HG03108 (cell line): ENCODE results near the gene SDHD.

ENCODE experiments used
- ATAC-seq: cut with Tn5 transposase; IDR thresholded peaks from one replicate; pipeline ENCODE4 v1.9.1; 2021; ENCODE audit warnings: moderate library complexity; ENCODE audit not compliant: unreplicated experiment

SDHD gene

DNA sequence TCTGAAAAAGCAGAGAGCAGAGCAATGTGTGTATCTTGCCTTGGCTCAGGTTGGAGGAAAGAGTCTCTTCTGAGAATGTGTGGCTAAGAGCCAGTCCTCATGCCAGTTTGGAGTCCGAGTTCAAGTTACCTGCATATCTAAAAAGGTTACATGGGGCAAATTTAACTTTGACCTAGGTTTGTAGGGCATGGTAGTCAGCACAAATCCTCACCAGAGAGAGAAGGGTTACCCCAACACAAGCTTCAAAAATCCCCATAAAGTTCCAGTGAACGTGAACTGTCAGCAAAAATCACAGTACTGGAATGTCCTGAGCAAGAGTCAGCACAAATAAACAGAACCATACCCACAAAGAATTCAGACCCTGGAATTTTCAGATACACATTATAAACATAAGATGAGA is 13.8 kb downstream of the SDHD start:
- no peak for ATAC-seq

DNA sequence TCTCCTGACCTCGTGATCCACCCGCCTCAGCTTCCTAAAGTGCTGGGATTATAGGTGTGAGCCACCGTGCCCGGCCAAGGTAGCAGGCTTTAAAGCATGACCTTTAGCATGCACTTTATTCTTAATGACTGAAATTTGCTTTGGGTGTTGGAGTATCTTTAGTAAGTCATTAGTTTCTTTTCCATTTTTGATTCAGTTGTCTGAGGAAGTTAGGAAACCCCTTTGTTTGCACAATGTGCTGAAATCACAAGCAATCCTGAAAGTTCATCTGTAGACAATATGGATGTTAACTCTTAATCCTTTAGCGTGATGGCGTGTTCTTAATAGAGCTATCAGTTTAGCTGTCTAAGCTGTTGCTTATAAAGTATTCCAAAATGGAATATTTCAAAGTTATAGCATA is 16.8 kb downstream of the SDHD start:
- no peak for ATAC-seq

DNA sequence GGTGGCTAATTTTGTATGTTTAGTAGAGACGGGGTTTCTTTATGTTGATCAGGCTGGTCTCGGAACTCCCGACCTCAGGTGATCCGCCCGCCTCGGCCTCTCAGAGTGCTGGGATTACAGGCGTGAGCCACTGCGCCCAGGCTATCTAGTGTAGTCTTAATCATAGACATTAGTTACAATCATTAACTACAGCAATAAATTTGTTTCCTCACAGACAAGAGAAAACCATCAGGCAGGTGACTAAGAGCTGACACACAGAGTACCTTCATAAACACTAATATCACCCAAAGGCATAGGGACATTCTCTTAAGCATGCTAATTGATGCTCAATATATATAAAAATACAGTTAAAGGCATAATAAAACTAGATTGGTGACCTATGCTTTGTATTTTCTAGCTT is 19.4 kb downstream of the SDHD start:
- ATAC-seq, result no peak

DNA sequence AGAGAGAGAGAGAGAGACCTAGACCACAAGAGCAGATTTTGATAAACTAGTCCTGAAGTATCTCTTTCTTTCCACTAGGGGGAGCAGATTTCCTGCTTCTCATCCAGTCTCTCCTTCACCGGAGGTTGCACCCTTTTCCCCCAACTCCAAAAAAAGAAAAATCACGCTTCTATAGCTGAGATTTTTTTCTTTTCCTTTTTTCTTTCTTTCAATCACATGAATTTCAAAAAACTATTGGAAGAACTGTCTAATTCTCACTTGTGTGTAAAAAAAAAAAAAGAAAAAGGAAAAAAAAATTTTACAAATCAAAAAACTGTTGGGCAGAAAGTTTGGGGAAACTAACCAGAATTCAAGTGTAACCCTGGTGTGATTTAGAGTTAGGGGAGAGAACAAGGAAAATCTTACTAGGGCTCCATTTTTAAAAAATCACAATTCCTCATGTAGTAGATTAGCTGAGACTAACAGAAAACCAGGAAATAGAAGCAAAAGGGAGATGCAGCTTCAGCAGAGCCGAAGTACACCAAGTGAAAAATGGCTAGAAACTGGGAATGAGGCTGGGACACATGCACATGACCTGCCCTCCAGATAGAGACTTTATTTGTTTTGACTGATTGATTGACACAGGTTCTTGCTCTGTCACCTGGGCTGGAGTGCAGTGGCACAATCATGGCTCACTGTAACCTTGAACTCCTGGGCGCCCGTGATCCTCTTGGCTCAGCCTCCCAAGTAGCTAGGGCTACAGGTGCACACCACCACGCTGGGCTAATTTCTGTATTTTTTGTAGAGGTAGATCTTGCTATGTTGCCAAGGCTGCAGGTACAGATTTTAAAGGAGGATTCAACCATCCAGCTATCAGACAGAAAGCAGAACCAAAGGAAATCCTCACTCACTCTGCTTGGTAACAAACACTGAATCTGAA is 27.1 kb downstream of the SDHD start:
- ATAC-seq, result no peak

DNA sequence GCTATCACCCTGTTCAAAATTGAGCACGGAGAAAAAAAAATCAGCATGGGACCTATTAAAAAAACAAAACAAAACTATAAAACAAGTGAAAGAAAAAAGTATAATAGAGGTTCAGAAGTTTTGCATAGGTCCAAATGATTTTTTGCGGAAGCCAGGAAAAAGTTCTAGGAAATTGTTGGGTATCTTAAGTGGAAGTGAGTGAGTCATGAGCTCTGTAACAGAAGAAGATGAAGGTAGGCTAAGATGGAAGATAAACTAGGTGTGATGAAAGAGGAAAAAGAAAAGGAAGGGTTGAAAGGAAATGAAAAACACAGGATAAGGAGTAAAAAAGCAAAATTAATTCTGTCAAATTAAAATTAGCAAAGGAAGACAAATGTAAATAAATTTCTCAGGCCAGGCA is 27.8 kb downstream of the SDHD start:
- no peak for ATAC-seq

DNA sequence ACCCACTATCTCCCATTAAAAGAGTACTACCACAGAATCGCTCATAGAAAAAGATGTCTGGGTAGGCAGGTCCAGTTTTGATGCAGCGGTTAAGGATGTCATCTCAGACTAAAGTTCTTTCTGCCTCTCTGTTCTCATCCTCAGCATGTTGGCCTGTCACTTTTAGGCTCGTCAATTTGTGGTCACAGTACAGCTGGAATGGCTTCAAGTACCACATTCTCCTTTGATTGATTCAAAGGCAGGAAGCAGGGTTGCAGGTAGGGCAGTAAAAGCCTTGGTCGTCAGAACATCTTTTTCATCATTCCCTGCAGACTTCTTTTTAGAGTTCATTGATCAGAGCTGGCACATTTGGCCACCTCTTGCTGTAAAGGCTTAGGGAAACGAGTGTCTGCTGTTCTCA is 28.7 kb downstream of the SDHD start:
- ATAC-seq, result no peak

DNA sequence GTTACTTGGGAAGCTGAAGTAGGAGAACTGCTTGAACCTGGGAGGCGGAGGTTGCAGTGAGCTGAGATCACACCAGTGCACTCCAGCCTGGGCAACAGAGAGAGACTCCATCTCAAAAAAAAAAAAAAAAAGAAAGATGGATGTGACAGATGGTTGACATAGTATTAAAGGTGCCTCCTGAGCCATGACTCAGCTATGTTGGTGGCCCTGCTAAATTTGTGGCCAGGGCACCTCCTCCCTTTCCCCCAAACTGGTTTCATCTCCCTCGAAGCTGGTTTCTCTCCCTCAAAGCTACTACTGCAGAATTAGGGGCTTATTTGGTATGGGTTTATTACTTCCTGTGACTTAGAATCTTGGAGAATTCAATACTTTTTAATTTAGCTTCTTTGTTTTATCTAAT is 31.5 kb downstream of the SDHD start:
- ATAC-seq, result no peak

DNA sequence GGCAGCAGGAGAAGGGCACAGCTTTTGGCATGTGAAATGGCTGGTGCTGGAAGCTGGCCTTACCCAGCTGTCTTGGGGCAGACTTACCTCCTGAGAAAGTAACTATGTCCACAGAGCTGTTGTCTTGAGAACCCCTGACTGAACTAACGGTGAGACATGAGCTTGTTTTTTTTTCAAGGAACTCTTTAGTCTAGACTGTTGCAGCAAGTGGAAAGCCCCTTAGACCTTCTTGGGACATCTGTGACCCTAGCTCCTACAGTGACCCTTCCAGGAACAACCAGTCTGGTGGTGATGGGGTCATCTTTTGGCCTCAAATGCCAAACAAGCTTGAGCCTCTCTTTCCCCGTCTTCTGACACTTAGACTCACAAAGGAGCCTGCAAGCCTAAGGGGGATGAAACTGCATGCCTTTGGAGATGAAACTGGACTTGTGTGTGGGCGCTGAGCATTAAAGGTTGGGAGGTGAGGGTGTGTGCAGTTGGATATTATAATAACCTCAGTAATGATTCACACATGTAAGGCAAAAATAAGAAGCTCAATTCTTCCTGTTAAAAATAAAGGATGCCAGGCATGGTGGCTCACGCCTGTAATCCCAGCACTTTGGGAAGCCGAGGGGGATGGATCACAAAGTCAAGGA is 35.4 kb downstream of the SDHD start:
- ATAC-seq, result no peak

DNA sequence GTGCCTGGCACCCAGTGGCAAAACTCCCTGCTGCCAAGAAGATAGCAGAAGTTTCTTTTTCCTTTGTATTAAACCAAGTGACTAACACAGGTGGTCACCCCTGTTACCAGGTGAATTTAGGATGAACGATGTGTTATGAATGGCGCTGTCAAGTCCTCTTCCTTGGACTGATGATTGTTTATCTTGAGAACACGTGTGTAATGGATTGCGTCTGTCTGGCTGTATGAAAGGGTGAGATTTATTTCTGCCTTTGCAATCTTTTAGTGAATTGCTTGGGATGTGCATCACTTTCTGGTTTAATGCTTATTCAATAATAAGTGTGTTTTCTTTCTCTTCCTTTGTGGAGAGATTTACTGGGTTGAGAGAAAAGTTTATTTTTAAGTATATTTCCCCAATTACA is 36.5 kb downstream of the SDHD start:
- no peak for ATAC-seq

DNA sequence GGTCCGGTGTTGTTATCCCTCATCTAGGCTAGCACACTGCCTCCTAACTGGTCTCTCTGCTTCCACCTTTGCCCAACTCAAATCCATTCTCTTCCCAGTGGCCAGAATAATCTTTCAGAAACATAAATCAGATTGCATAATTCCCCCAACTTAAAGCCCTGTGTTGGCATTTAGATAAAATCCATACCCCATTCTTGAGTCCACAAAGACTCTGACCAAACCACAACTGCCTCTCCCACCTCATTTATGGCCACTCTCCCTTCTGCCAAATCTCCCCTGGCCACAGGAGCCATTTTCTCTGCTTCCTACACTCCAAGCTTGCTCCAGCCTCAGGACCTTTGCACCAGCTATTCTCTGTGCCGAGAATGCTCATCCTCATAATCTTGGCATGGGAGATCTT is 40.4 kb downstream of the SDHD start:
- no peak for ATAC-seq

DNA sequence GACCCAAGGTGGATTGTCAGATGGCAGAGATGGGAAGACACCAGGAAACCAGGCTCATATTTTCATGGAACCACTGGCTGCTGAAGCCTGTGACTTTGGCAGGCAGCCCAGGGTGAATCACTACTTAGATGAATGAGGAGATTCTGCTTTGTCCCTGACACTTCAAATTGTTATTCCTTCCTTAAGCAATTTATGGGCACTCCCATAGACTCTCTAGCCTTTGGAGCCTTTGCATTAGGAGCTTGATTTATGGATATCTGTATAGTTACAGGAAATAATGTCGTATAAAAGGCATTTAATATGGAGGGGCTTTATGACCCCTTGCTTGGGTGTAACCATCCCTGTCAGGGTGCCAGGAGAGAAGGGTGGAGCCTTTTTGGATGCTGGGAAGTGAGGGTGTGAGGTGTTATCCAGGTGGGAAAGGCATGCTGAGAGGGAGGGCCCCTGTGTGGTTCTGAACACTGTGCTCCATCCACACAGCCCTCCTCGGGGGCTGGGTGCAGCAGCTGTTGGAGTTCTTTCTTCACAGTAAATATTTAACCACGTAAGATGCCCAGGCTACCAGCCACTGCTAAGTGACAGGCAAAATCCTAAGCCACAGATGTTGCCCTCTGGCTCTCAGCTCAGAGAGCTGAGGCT is 41.9 kb downstream of the SDHD start:
- ATAC-seq, result no peak

DNA sequence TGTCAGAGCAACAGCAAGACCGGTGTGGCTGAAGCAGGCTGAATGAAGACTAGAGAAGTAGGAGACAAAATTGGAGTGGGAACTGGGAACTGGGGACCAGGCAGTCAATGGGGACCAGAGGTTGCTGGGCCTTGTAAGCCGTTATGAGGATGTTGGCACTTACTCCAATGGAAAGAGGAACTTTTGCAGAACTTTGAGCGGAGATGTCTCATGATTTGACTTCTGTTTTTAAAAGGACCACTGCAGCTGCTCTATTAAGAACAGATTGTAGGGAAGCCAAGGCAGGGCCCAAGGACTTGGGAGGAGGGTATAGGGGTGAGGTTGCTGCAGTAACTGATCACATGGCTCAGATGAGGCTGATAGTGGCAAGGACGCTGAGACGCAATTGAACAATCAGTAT is 43.0 kb downstream of the SDHD start:
- ATAC-seq, result no peak

DNA sequence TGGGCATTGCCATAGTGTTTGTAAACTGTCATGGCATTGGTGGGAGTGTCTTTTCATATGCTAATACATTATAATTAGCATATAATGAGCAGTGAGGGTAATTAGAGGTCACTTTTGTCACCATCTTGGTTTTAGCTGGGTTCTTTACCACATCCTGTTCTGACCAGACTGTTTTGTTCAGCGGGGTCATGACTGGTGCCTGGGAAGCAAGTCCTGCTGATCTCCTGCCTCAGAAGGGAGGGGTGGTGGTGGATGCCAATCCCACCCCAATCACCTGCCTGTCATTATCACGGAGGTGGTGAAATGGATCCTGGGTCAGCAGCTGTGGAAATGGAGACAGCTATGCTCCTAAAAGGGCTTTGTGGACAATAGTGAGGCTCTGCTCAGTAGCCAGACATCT is 46.1 kb downstream of the SDHD start:
- ATAC-seq, result no peak

DNA sequence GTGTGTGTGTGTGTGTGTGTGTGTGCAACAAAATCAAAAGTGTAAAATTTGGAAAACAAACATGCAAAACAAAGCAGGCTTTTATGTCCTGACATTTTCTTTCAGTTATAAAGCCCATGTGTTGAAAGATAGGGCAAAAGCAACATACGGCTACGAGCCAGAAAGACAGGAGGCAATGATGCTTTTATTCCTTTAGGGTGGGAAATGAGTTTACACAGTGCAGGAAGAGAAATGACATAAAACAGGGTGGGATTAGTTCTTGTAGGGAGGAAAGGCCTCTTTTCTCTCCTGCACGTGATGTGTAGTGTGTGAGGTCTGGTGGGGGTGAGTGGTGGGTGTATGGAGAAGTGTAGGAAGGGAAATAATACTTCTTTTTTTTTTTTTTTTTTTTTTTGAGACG is 47.8 kb downstream of the SDHD start:
- ATAC-seq, result no peak

DNA sequence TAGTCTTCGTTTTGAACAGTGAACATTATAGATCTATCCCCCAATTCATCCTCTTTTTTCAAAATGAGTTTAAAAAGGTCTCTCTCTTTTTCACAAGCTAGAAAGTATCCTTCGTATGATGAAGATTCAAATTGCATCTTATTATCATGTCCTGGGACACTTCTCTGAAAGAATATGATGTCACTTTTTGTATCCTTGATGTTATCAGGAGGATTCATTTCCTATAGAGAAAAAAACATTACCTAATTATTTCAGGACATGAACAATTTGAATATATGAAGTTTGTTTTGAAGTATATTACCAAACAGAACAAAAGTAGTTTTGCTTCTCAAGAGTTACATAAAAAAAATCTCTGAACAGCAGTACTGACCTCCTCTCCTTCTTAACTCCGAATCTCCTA is 56.9 kb downstream of the SDHD start:
- no peak for ATAC-seq
